GM12873 (cell line): Measurements from ENCODE around the gene NAT8L.

Experiments used
- CTCF ChIP-seq: IDR thresholded peaks from 2 replicates; pipeline ENCODE4 v1.5.1; 2012; ENCODE audit warnings: low read depth, mild to moderate bottlenecking, moderate library complexity, low read length, control low read depth; ENCODE audit not compliant: insufficient read depth; ENCODE audit errors: missing control alignments

The NAT8L gene

GRCh38 chr4:2044119-2044485, 15.0 kb upstream of the NAT8L start:
- no peak for TF ChIP-seq CTCF

GRCh38 chr4:2044542-2045517, 14.3 kb upstream of the NAT8L start:
- TF ChIP-seq CTCF: no peak

GRCh38 chr4:2045518-2045951, 13.6 kb upstream of the NAT8L start:
- no peak for TF ChIP-seq CTCF

GRCh38 chr4:2046031-2046961, 12.8 kb upstream of the NAT8L start:
- TF ChIP-seq CTCF: no peak

- no peak for TF ChIP-seq CTCF
Observed at GRCh38 chr4:2047031-2047660, 12.0 kb upstream of the NAT8L start.

- no peak for TF ChIP-seq CTCF
Observed at GRCh38 chr4:2047781-2048581, 11.1 kb upstream of the NAT8L start.
